Lung (tissue), 12 donors: ENCODE results near the gene TRERF1. TPM values are rescaled to one million over a fixed set of nuclear protein-coding genes. Genes with fewer than 3 reads are reported as not detected.

Experiments
- ATAC-seq: fragments of 200-7000 bp; cut with Tn5 transposase; one replicate; pipeline ENCODE4 v1.9.1; 2020; ENCODE audit warnings: moderate number of reproducible peaks; ENCODE audit not compliant: insufficient read depth, low FRiP score
- DNase-seq, 3 donors: peaks; one replicate each; pipeline ENCODE4 v3.0.0-alpha.2; 2013 to 2017
- H3K27ac ChIP-seq, 2 donors: one replicate each; pipeline ENCODE4 v1.5.1; 2013; ENCODE audit warnings: mild to moderate bottlenecking in 2 of 2, moderate library complexity in 2 of 2, control low read depth in 1 of 2, inconsistent platforms in 1 of 2, low read depth in 1 of 2, low read length in 1 of 2
- H3K27me3 ChIP-seq, 3 donors: one replicate each; pipeline ENCODE4 v1.5.1; 2013; ENCODE audit warnings: low read length in 2 of 3; ENCODE audit not compliant: control insufficient read depth in 3 of 3, insufficient read depth in 3 of 3
- H3K36me3 ChIP-seq, 4 donors: one replicate each; pipeline ENCODE4 v1.5.1; 2013; ENCODE audit warnings: low read length in 4 of 4, mild to moderate bottlenecking in 1 of 4, moderate library complexity in 1 of 4; ENCODE audit not compliant: control insufficient read depth in 4 of 4, insufficient read depth in 4 of 4
- H3K4me1 ChIP-seq, 5 donors: one replicate each; pipeline ENCODE4 v1.5.1; 2013; ENCODE audit warnings: low read length in 5 of 5, mild to moderate bottlenecking in 2 of 5, moderate library complexity in 1 of 5; ENCODE audit not compliant: control insufficient read depth in 5 of 5, insufficient read depth in 5 of 5
- H3K4me3 ChIP-seq: one replicate; pipeline ENCODE4 v1.5.1; 2013; ENCODE audit warnings: mild to moderate bottlenecking, control low read depth, moderate library complexity
- H3K9ac ChIP-seq, 2 donors: one replicate each; pipeline ENCODE4 v1.5.1; 2013; ENCODE audit warnings: low read length in 2 of 2, control low read depth in 1 of 2; ENCODE audit not compliant: insufficient read depth in 1 of 2
- H3K9me3 ChIP-seq, 4 donors: one replicate each; pipeline ENCODE4 v1.5.1; 2013; ENCODE audit warnings: low read length in 3 of 4, mild to moderate bottlenecking in 1 of 4, moderate library complexity in 1 of 4; ENCODE audit not compliant: control insufficient read depth in 4 of 4, insufficient read depth in 3 of 4
- WGBS, 2 donors: extraction: QIAGEN DNeasy Blood & Tissue Kit; methylation state at CpG; one replicate each; pipeline ENCODE4 v1.1.7; 2013; 5-methylcytosine and 5-hydroxymethylcytosine counted together
- polyA plus RNA-seq, 2 donors: library from polyadenylated mRNA; stranded (reverse); fragments of 200-250 nt; gene quantifications; one replicate each; pipeline ENCODE4 v1.2.1, GENCODE V29; 2013
- total RNA-seq, 2 donors: library from RNA; depleted of rRNA in 1 of 2; stranded (reverse); fragments of >200 nt in 1 of 2; gene quantifications; one replicate each; pipeline ENCODE4 v1.2.1, GENCODE V29; 2014 to 2021
- TF ChIP-seq, protein P1 (sequence below): IDR thresholded peaks from 2 replicates; pipeline ENCODE4 v1.5.1; 2012; ENCODE audit warnings: mild to moderate bottlenecking; ENCODE audit errors: control extremely low read depth, extremely low read depth
- donor health status: control.
- donor health status: control.
- donor health status: Bipolar disorder and iron deficiency.
- donor health status: healthy.
- donor health status: DM: yes; HTN: yes; CAD: no.

Gene TRERF1
- total and polyA plus RNA-seq, 4 donors, result 1.2 to 10.4 (median 3.3) TPM

- Histone ChIP-seq H3K36me3 (no peaks in the 10 kb centered on the region), H3K27me3 (no peaks in the 10 kb centered on the region), H3K4me3 (no peak overlapping the region), H3K4me1 (peaks cover 0 to 7% (median 6%) of the 10 kb centered on the region in 5 donors), H3K27ac (no peak overlapping the region), H3K9ac (no peak overlapping the region), H3K9me3 (no peaks in the 10 kb centered on the region)
- ATAC-seq (no peak), DNase-seq (no peak)
- TF ChIP-seq, protein P1, sequence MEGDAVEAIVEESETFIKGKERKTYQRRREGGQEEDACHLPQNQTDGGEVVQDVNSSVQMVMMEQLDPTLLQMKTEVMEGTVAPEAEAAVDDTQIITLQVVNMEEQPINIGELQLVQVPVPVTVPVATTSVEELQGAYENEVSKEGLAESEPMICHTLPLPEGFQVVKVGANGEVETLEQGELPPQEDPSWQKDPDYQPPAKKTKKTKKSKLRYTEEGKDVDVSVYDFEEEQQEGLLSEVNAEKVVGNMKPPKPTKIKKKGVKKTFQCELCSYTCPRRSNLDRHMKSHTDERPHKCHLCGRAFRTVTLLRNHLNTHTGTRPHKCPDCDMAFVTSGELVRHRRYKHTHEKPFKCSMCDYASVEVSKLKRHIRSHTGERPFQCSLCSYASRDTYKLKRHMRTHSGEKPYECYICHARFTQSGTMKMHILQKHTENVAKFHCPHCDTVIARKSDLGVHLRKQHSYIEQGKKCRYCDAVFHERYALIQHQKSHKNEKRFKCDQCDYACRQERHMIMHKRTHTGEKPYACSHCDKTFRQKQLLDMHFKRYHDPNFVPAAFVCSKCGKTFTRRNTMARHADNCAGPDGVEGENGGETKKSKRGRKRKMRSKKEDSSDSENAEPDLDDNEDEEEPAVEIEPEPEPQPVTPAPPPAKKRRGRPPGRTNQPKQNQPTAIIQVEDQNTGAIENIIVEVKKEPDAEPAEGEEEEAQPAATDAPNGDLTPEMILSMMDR, result no peak
- WGBS, 2 donors, result 84 to 91% methylated on average over 6 of the region's 6 CpGs
These were observed 68.1 kb downstream of the TRERF1 start for GRCh38 chr6:42383421-42384205.

DNA sequence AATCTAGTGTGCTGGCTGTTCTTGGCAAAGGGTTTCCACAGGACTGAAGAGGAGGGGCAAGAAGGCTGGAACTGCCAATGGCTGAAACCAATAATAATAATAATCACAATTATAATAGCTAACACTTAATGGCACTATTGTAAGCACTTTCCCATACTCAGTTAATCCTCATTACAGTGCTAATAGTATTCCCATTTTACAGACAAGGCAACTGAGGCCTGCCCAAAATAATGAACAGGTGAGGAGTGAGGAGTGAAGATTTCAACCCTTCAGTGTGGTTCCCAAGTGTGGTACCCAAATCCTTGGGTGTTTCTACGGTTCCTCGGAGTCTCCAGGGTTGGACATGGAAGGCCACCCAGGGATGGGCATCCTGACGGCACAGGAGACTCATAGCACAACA, 69.9 kb downstream of the TRERF1 start:
- Histone ChIP-seq H3K4me1 (peaks cover 0 to 7% (median 6%) of the 10 kb centered on the region in 5 donors), H3K9me3 (no peaks in the 10 kb centered on the region), H3K36me3 (no peaks in the 10 kb centered on the region), H3K27me3 (no peaks in the 10 kb centered on the region), H3K27ac (no peak overlapping the region), H3K9ac (no peak overlapping the region), H3K4me3 (no peak overlapping the region)
- ATAC-seq (no peak), DNase-seq (no peak)
- TF ChIP-seq, protein P1, result no peak
- 94 to 97% methylated on average over 3 of the region's 3 CpGs for WGBS, 2 donors

DNA sequence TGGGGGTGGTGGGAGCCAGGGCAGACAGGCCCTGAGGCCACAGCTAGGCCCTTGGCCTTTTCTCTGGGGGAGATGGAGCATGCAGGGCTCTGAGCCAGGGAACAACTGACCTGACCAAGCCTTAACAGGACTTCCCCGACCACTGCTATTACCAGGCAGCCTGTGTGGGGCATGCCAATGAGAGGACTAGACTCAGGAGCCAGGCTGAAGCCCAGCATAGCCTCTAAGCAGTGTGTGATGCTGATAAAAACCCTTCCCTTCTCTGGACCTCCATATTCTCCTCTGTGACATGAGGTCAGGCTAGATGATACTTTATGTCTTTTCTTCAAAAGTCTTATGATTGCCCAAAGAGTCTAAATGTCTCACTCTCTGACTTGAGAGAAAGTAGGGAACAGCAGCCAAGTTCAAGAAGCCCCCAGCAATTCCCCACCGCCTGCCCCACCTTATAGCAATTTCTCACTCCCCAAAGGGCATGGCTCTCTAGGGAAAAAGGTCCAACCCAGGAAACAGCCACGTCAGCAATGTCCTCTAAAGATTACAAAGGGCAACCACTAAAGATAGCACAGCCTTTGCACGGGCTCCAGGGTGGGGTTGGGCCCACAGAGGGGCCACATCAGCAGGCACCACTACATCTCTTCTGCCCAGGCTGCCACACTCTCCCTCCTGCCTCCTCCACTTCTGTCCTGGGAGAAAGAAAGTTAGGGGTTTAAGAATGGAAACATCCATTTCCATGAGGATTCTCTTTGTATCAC, 71.3 kb downstream of the TRERF1 start:
- Histone ChIP-seq H3K27ac (no peak overlapping the region), H3K27me3 (no peaks in the 10 kb centered on the region), H3K36me3 (no peaks in the 10 kb centered on the region), H3K4me3 (no peak overlapping the region), H3K4me1 (peaks cover 0 to 7% (median 6%) of the 10 kb centered on the region in 5 donors), H3K9me3 (no peaks in the 10 kb centered on the region), H3K9ac (no peak overlapping the region)
- ATAC-seq (no peak), DNase-seq (no peak)
- TF ChIP-seq, protein P1, result no peak
- WGBS, 2 donors, result 55 to 60% methylated on average over 4 of the region's 4 CpGs
